DOHH2 (cell line): ENCODE data around the gene ARL8A.

Experiments used
- EZH2phosphoT487 ChIP-seq: fragments of 200-600 bp; sonication (generic); IDR thresholded peaks from 2 replicates; pipeline ENCODE4 v1.6.1; 2017; ENCODE audit warnings: borderline replicate concordance, mild to moderate bottlenecking, antibody characterized with exemption, low read length, moderate library complexity, mixed read lengths
- TF ChIP-seq, protein P1 (sequence below): fragments of 200-600 bp; sonication (generic); IDR thresholded peaks from one replicate; pipeline ENCODE4 v1.5.1; 2014; ENCODE audit warnings: antibody characterized with exemption, mild to moderate bottlenecking, low read depth, low read length; ENCODE audit not compliant: poor library complexity, severe bottlenecking

DNA sequence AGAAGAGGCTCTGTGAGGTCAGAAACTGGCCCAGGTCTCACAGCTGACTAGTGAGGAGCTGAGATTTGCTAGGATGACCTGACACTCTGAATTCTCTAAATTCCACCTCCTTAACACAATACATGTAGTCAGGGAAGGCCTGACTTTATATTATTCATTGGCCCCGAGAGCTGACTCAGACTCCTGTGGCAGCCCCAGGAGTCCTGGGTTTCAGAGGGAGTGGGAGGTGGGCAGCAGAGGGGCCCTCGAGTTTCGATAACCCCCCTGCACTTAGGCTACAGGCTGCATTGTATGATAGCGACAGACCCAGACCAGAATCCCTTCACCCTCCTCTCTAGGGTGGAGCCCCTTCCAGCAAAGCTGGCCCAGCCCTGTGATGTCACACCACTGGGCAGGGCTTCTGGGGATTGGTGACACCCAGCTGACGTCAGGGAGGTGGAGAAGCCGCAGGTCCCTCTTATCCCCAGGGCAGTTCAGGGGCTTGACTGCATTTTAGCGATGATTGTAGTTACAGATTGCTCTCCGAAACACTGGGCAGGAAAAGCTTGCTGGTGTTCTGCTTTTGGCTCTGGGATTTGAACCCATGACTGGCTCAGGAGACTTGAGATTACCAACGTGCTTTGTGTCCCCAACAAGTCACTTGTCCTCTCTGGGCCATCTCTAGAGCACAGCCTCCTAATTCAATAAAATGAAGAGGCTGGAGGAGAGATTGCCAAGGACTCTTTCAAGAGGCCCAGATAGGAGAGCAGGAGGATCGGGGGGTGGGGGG lies 38.8 kb downstream of the ARL8A start:
- TF ChIP-seq, protein P1, sequence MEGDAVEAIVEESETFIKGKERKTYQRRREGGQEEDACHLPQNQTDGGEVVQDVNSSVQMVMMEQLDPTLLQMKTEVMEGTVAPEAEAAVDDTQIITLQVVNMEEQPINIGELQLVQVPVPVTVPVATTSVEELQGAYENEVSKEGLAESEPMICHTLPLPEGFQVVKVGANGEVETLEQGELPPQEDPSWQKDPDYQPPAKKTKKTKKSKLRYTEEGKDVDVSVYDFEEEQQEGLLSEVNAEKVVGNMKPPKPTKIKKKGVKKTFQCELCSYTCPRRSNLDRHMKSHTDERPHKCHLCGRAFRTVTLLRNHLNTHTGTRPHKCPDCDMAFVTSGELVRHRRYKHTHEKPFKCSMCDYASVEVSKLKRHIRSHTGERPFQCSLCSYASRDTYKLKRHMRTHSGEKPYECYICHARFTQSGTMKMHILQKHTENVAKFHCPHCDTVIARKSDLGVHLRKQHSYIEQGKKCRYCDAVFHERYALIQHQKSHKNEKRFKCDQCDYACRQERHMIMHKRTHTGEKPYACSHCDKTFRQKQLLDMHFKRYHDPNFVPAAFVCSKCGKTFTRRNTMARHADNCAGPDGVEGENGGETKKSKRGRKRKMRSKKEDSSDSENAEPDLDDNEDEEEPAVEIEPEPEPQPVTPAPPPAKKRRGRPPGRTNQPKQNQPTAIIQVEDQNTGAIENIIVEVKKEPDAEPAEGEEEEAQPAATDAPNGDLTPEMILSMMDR, result no peak
- no peak for TF ChIP-seq EZH2phosphoT487
